H1 (cell line): ENCODE results near the gene FANCM. TPM values are rescaled to one million over a fixed set of nuclear protein-coding genes. Genes with fewer than 3 reads are reported as not detected.

Experiments
- CTCF ChIA-PET: fragments of 300-600 bp; sonication (Branson Sonifier 250); formaldehyde crosslinking; loops from one replicate; lab custom pipeline; 2021; ENCODE audit not compliant: partially characterized antibody; lab: Charles Lee
- POLR2A ChIA-PET: fragments of 300-600 bp; sonication (Branson Sonifier 250); formaldehyde crosslinking; loops from one replicate; lab custom pipeline; 2021; ENCODE audit warnings: inconsistent platforms; ENCODE audit not compliant: partially characterized antibody; lab: Charles Lee
- DNase-seq, 2 experiments: peaks; one replicate each; pipeline versions ENCODE4 v3.0.0 to v3.0.0-alpha.2; 2010 to 2022; ENCODE audit warnings: low spot score in 2 of 2, low read depth in 1 of 2, mixed read lengths in 1 of 2
- FAIRE-seq: peaks from 2 replicates; lab custom pipeline; 2011; peaks lifted over from hg19 to GRCh38; lab: Jason Lieb, UNC
- H2AFZ ChIP-seq: 2 replicates; pipeline ENCODE4 v1.8.1; 2012; ENCODE audit warnings: low read length, inconsistent platforms
- H2AK5ac ChIP-seq: 2 replicates; pipeline ENCODE4 v1.6.1; 2013; ENCODE audit warnings: low read depth, low read length
- H2BK120ac ChIP-seq: replicated peaks from 2 replicates; pipeline ENCODE3; 2013; ENCODE audit warnings: low read depth, low read length, inconsistent platforms
- H2BK12ac ChIP-seq: 2 replicates; pipeline ENCODE4 v1.6.1; 2013; ENCODE audit warnings: low read depth, low read length
- H2BK15ac ChIP-seq: 2 replicates; pipeline ENCODE4 v1.6.1; 2013; ENCODE audit warnings: low read length
- H2BK20ac ChIP-seq: 2 replicates; pipeline ENCODE4 v1.6.1; 2013; ENCODE audit warnings: low read length
- H2BK5ac ChIP-seq: 2 replicates; pipeline ENCODE4 v1.6.1; 2013; ENCODE audit warnings: low read depth, low read length
- H3K14ac ChIP-seq: 2 replicates; pipeline ENCODE4 v1.6.1; 2013; ENCODE audit warnings: inconsistent platforms; ENCODE audit not compliant: insufficient read length
- H3K18ac ChIP-seq: 2 replicates; pipeline ENCODE4 v1.6.1; 2013; ENCODE audit warnings: low read length; ENCODE audit errors: extremely low read depth
- H3K23ac ChIP-seq: 2 replicates; pipeline ENCODE4 v1.6.1; 2013; ENCODE audit warnings: inconsistent platforms; ENCODE audit not compliant: insufficient read length
- H3K23me2 ChIP-seq: 2 replicates; pipeline ENCODE4 v1.6.1; 2013; ENCODE audit warnings: low read depth, low read length
- H3K27ac ChIP-seq: 2 replicates; pipeline ENCODE4 v1.6.1; 2011; ENCODE audit warnings: low read depth, low read length, inconsistent platforms
- H3K27me3 ChIP-seq, 4 experiments: replicated peaks in 1 of 4; 1 replicate in 1 of 4; 2 replicates in 3 of 4; pipeline versions ENCODE4 v1.6.1 to v1.8.1; 2011 to 2013; ENCODE audit warnings: low read length in 3 of 4, mild to moderate bottlenecking in 3 of 4, inconsistent platforms in 2 of 4, mixed read lengths in 2 of 4, moderate library complexity in 1 of 4; ENCODE audit not compliant: control insufficient read depth in 3 of 4, insufficient read depth in 3 of 4; ENCODE audit errors: extremely low read depth in 1 of 4
- H3K36me3 ChIP-seq, 4 experiments: 2 replicates each; pipeline versions ENCODE4 v1.6.1 to v1.8.1; 2011 to 2013; ENCODE audit warnings: mild to moderate bottlenecking in 4 of 4, low read length in 3 of 4, moderate library complexity in 2 of 4, control low read depth in 1 of 4, inconsistent platforms in 1 of 4; ENCODE audit not compliant: insufficient read depth in 4 of 4, control insufficient read depth in 2 of 4
- H3K4ac ChIP-seq: replicated peaks from 2 replicates; pipeline ENCODE3; 2013; ENCODE audit warnings: low read length, low read depth, mixed read lengths, inconsistent platforms; ENCODE audit not compliant: insufficient read length
- H3K4me1 ChIP-seq, 4 experiments: replicated peaks in 1 of 4; 1 replicate in 1 of 4; 2 replicates in 3 of 4; pipeline versions ENCODE4 v1.6.1 to v1.8.1; 2011 to 2013; ENCODE audit warnings: low read length in 3 of 4, inconsistent platforms in 2 of 4, mixed read lengths in 1 of 4; ENCODE audit not compliant: insufficient read depth in 4 of 4, control insufficient read depth in 3 of 4
- H3K4me2 ChIP-seq, 2 experiments: 2 replicates each; pipeline versions ENCODE4 v1.6.1 to v1.8.1; 2011 to 2013; ENCODE audit warnings: low read depth in 2 of 2, low read length in 2 of 2, control low read depth in 1 of 2, inconsistent platforms in 1 of 2, mild to moderate bottlenecking in 1 of 2; ENCODE audit not compliant: insufficient read depth in 1 of 2
- H3K4me3 ChIP-seq, 4 experiments: fragments of 200-600, 300-600 bp in 1 of 4; sonication (generic), shearing (Covaris generic), sonication (Bioruptor Twin) in 1 of 4; 2 replicates each; pipeline versions ENCODE4 v1.5.1 to v1.8.1; 2011 to 2016; ENCODE audit warnings: low read length in 4 of 4, low read depth in 3 of 4, control low read depth in 2 of 4, inconsistent platforms in 2 of 4, mild to moderate bottlenecking in 2 of 4, mixed read lengths in 1 of 4, moderate library complexity in 1 of 4; ENCODE audit not compliant: insufficient read depth in 2 of 4; ENCODE audit errors: extremely low read depth in 1 of 4
- H3K56ac ChIP-seq: replicated peaks from 2 replicates; pipeline ENCODE3; 2013; ENCODE audit warnings: low read depth, mild to moderate bottlenecking, mixed read lengths, low read length, inconsistent platforms; ENCODE audit not compliant: insufficient read length
- H3K79me1 ChIP-seq: 2 replicates; pipeline ENCODE4 v1.6.1; 2013; ENCODE audit warnings: low read depth, low read length, control low read depth
- H3K79me2 ChIP-seq, 2 experiments: 2 replicates each; pipeline versions ENCODE4 v1.6.1 to v1.8.1; 2012 to 2013; ENCODE audit warnings: low read length in 2 of 2, mild to moderate bottlenecking in 2 of 2, inconsistent platforms in 1 of 2; ENCODE audit not compliant: insufficient read depth in 2 of 2, control insufficient read depth in 1 of 2
- H3K9ac ChIP-seq, 4 experiments: replicated peaks in 1 of 4; 1 replicate in 1 of 4; 2 replicates in 3 of 4; pipeline versions ENCODE4 v1.6.1 to v1.8.1; 2011 to 2013; ENCODE audit warnings: low read depth in 3 of 4, low read length in 3 of 4, control low read depth in 2 of 4, mild to moderate bottlenecking in 2 of 4, moderate library complexity in 2 of 4, inconsistent platforms in 1 of 4; ENCODE audit errors: extremely low read depth in 1 of 4
- H3K9me3 ChIP-seq, 2 experiments: 2 replicates each; pipeline versions ENCODE4 v1.6.1 to v1.8.1; 2012 to 2013; ENCODE audit warnings: mild to moderate bottlenecking in 2 of 2, moderate library complexity in 2 of 2, control low read depth in 1 of 2, inconsistent platforms in 1 of 2, low read depth in 1 of 2, low read length in 1 of 2, mixed read lengths in 1 of 2; ENCODE audit not compliant: insufficient read depth in 2 of 2
- H4K20me1 ChIP-seq, 2 experiments: replicated peaks in 1 of 2; 2 replicates each; pipeline versions ENCODE3 to v1.8.1; 2011 to 2013; ENCODE audit warnings: inconsistent platforms in 2 of 2, low read length in 2 of 2, mild to moderate bottlenecking in 1 of 2; ENCODE audit not compliant: insufficient read depth in 2 of 2, control insufficient read depth in 1 of 2
- H4K5ac ChIP-seq: 2 replicates; pipeline ENCODE4 v1.6.1; 2013; ENCODE audit warnings: low read length, low read depth, mixed read lengths, inconsistent platforms; ENCODE audit not compliant: insufficient read length
- H4K8ac ChIP-seq: 2 replicates; pipeline ENCODE4 v1.8.0; 2013; ENCODE audit warnings: mild to moderate bottlenecking, moderate library complexity, low read length, inconsistent platforms; ENCODE audit not compliant: insufficient read depth; ENCODE audit errors: extremely low read depth
- H4K91ac ChIP-seq: replicated peaks from 2 replicates; pipeline ENCODE3; 2013; ENCODE audit warnings: low read length, mixed read lengths, inconsistent platforms; ENCODE audit not compliant: insufficient read length
- ASH2L ChIP-seq: fragments of 200-600, 300-600 bp; sonication (generic); IDR thresholded peaks from one replicate; pipeline ENCODE4 v1.7.1; 2017; ENCODE audit warnings: low read length
- ATF2 ChIP-seq: IDR thresholded peaks from 2 replicates; pipeline ENCODE4 v1.6.1; 2012; ENCODE audit warnings: low read length, inconsistent platforms
- EGR1 ChIP-seq: IDR thresholded peaks from 2 replicates; pipeline ENCODE4 v1.6.1; 2011; ENCODE audit warnings: low read depth, low read length, borderline replicate concordance
- JUND ChIP-seq: IDR thresholded peaks from 2 replicates; pipeline ENCODE4 v1.6.1; 2011; ENCODE audit warnings: mild to moderate bottlenecking, improper control_type of control experiment, low read length
- MAFK ChIP-seq: IDR thresholded peaks from 2 replicates; pipeline ENCODE4 v1.6.1; 2012; ENCODE audit warnings: low read depth, mild to moderate bottlenecking, improper control_type of control experiment, low read length
- NANOG ChIP-seq: IDR thresholded peaks from 2 replicates; pipeline ENCODE4 v1.6.1; 2011; ENCODE audit warnings: low read length, low read depth, mild to moderate bottlenecking, inconsistent platforms; ENCODE audit not compliant: insufficient read depth, poor library complexity, severe bottlenecking
- POLR2AphosphoS5 ChIP-seq: IDR thresholded peaks from 2 replicates; pipeline ENCODE4 v1.6.1; 2011; ENCODE audit warnings: low read depth, low read length
- RFX5 ChIP-seq: IDR thresholded peaks from 2 replicates; pipeline ENCODE4 v1.6.1; 2011; ENCODE audit warnings: low read depth, low read length, improper control_type of control experiment, borderline replicate concordance
- RXRA ChIP-seq: IDR thresholded peaks from 2 replicates; pipeline ENCODE4 v1.6.1; 2011; ENCODE audit warnings: low read depth, mild to moderate bottlenecking, low read length, moderate library complexity; ENCODE audit not compliant: insufficient read depth
- SIRT6 ChIP-seq: IDR thresholded peaks from one replicate; pipeline ENCODE4 v1.7.1; 2012; ENCODE audit warnings: low read length, inconsistent platforms
- SP4 ChIP-seq: IDR thresholded peaks from 2 replicates; pipeline ENCODE4 v1.6.1; 2012; ENCODE audit warnings: low read length, inconsistent platforms
- SUZ12 ChIP-seq: fragments of 200-600 bp; sonication (generic); IDR thresholded peaks from 2 replicates; pipeline ENCODE4 v1.6.1; 2012; ENCODE audit warnings: mild to moderate bottlenecking, inconsistent platforms, low read length, moderate library complexity, mixed read lengths
- YY1 ChIP-seq: IDR thresholded peaks from 2 replicates; pipeline ENCODE4 v1.6.1; 2011; ENCODE audit warnings: low read depth, mild to moderate bottlenecking, low read length
- ZNF274 ChIP-seq: IDR thresholded peaks from 2 replicates; pipeline ENCODE4 v1.7.0; 2012; ENCODE audit warnings: low read length, borderline replicate concordance; ENCODE audit errors: extremely low read depth
- WGBS, 2 experiments: shearing (Covaris generic) in 1 of 2; methylation state at CpG; one replicate each; pipeline versions ENCODE4 v1.1.6 to v1.1.7; 2013 to 2015; ENCODE audit warnings: low lambda C conversion rate in 2 of 2, mixed read lengths in 2 of 2, inconsistent platforms in 1 of 2, low coverage in 1 of 2, missing lambda C conversion rate in 1 of 2; ENCODE audit not compliant: insufficient replicate concordance in 2 of 2, insufficient coverage in 1 of 2, insufficient read length in 1 of 2; ENCODE audit errors: extremely low coverage in 1 of 2, missing lambda C conversion rate in 1 of 2; 5-methylcytosine and 5-hydroxymethylcytosine counted together
- polyA plus RNA-seq, 7 experiments: library from polyadenylated mRNA; depleted of rRNA in 3 of 7; stranded (reverse) in 5 of 7; unstranded in 2 of 7; fragments of >200 nt in 5 of 7; fragments of 200-250 nt in 2 of 7; gene quantifications; 1 replicate in 5 of 7; 2 replicates in 1 of 7; 4 replicates in 1 of 7; pipeline versions ENCODE4 v1.2.1 to v1.2.3, GENCODE V29; 2011 to 2013; ENCODE audit warnings: missing spikeins in 2 of 7, mixed read lengths in 2 of 7
- total RNA-seq: library from RNA; stranded (reverse); fragmentation: NEBNext Ultra II Directional; extraction: Animal tissue kit (Norgen Biotek cat#: 25700); gene quantifications from 2 replicates; pipeline ENCODE4 v1.2.1, GENCODE V29; 2021

FANCM gene
- total and polyA plus RNA-seq, 2 of the 8 experiments (the other 6 are each of a cell fraction or from before 2014, with no cell fraction given) = 3.2 to 10.5 TPM

- peaks cover 0 to 3% (median 0%) of the 10 kb centered on the region in 4 experiments; a peak in 2 of 7 replicates for H3K4me1 ChIP-seq
- H3K23me2 ChIP-seq = no peaks in the 10 kb centered on the region
- FAIRE-seq = no peak
- TF ChIP-seq NANOG (no peak), JUND (no peak), SUZ12 (no peak), SP4 (no peak), EGR1 (no peak), ATF2 (no peak), RXRA (no peak), SIRT6 (no peak), MAFK (no peak), YY1 (no peak), RFX5 (no peak), POLR2AphosphoS5 (no peak), ASH2L (no peak), ZNF274 (no peak)
Observed at GRCh38 chr14:45246151-45246550, 110.4 kb downstream of the FANCM start.

More at GRCh38 chr14:45246151-45246550, 110.4 kb downstream of the FANCM start:
- no peak overlapping the region for H2AFZ ChIP-seq
- H3K79me2 ChIP-seq = peaks cover 39 to 100% of the 10 kb centered on the region in 2 experiments
- no peak overlapping the region for H3K4ac ChIP-seq
- no peak overlapping the region for H3K4me2 ChIP-seq
- peaks cover 0 to 9% (median 0%) of the 10 kb centered on the region in 4 experiments; a peak in 1 of 8 replicates for H3K36me3 ChIP-seq
- ChIA-PET CTCF (interaction anchor here (0.7 to 1.0 kb wide), 2 partner anchors 24 to 53 kb away, joined by 3 read pairs; no protein-coding TSS in a partner anchor), POLR2A (interaction anchor here (1.0 kb wide), 1 partner anchor 22 kb away, joined by 4 read pairs; no protein-coding TSS in a partner anchor)
- no peak overlapping the region for H2BK15ac ChIP-seq
- peaks cover 7% of the 10 kb centered on the region for H3K79me1 ChIP-seq
- no peak overlapping the region for H2BK20ac ChIP-seq
- H2AK5ac ChIP-seq = no peak overlapping the region
- H4K8ac ChIP-seq = no peak overlapping the region
- no peak for DNase-seq
- no peak overlapping the region for H3K27ac ChIP-seq
- peaks cover 5 to 6% of the 10 kb centered on the region in 2 experiments for H4K20me1 ChIP-seq
- no peak overlapping the region for H3K18ac ChIP-seq
- no peak overlapping the region for H3K9ac ChIP-seq
- no peak overlapping the region for H2BK120ac ChIP-seq
- H3K27me3 ChIP-seq = no peaks in the 10 kb centered on the region
- H2BK5ac ChIP-seq = no peak overlapping the region
- no peak overlapping the region for H4K91ac ChIP-seq
- H3K4me3 ChIP-seq = no peak overlapping the region
- no peaks in the 10 kb centered on the region for H3K9me3 ChIP-seq
- H3K23ac ChIP-seq = no peak overlapping the region
- WGBS, 2 experiments = 87 to 100% methylated on average over 1 to 3 of the region's 3 CpGs
- no peak overlapping the region for H3K56ac ChIP-seq
- no peak overlapping the region for H3K14ac ChIP-seq
- H4K5ac ChIP-seq = no peak overlapping the region
- H2BK12ac ChIP-seq = no peak overlapping the region
